HCT116 (cell line): ENCODE results near the gene SMARCA4. TPM values are rescaled to one million over a fixed set of nuclear protein-coding genes. Genes with fewer than 3 reads are reported as not detected.
A peak's percentile ranks its signal among the peaks of the same experiment; 100 is the strongest.

Source experiments
- ATAC-seq: fragments of 200-7000 bp; cut with Tn5 transposase; 2 replicates; pipeline ENCODE4 v1.9.1; 2020; ENCODE audit warnings: mild to moderate bottlenecking, moderate library complexity
- BruUV-seq: library from RNA; stranded (reverse); fragments of 400-500 nt; replicated peaks from 2 replicates; lab custom pipeline; 2021; lab: Mats Ljungman, UMichigan
- CTCF ChIA-PET: fragments of 300-600 bp; sonication (Branson Sonifier 250); formaldehyde crosslinking; loops from one replicate; lab custom pipeline; 2021; ENCODE audit warnings: antibody characterized with exemption; lab: Charles Lee
- POLR2A ChIA-PET: fragments of 300-600, 350-600 bp; sonication (Branson Sonifier 250); formaldehyde crosslinking; loops from one replicate; lab custom pipeline; 2021; ENCODE audit warnings: antibody characterized with exemption; lab: Charles Lee
- RAD21 ChIA-PET, 2 experiments: fragments of 300-600 bp; sonication (Branson Sonifier 250); formaldehyde crosslinking; loops; one replicate each; lab custom pipeline; 2023; ENCODE audit warnings: low total read pairs in 2 of 2; ENCODE audit not compliant: uncharacterized antibody in 2 of 2, unreplicated experiment in 2 of 2, low non-redundant PET in 1 of 2; lab: Charles Lee
- DNase-seq: peaks from one replicate; pipeline ENCODE4 v3.0.0-alpha.2; 2010; ENCODE audit warnings: low read depth, low spot score
- H2AFZ ChIP-seq: fragments of 200-600 bp; shearing (Covaris generic), sonication (generic); 2 replicates; pipeline ENCODE4 v1.6.1; 2017; ENCODE audit warnings: low read depth, mixed run types, mixed read lengths, antibody characterized with exemption, low read length; ENCODE audit not compliant: poor library complexity, severe bottlenecking
- H3K27ac ChIP-seq: 2 replicates; pipeline ENCODE4 v1.5.1; 2012; ENCODE audit warnings: low read depth, low read length
- H3K27me3 ChIP-seq: fragments of 200-600 bp; sonication (generic); 2 replicates; pipeline ENCODE4 v1.6.1; 2016; ENCODE audit warnings: mixed run types, low read length, mixed read lengths; ENCODE audit not compliant: insufficient read depth
- H3K36me3 ChIP-seq, 2 experiments: fragments of 200-500 bp in 1 of 2; fragments of 200-600 bp in 1 of 2; sonication (Bioruptor generic) in 1 of 2; sonication (generic) in 1 of 2; 2 replicates each; pipeline versions ENCODE4 v1.5.1 to v1.6.1; 2014 to 2016; ENCODE audit warnings: low read length in 2 of 2, inconsistent platforms in 1 of 2, mixed read lengths in 1 of 2, mixed run types in 1 of 2; ENCODE audit not compliant: insufficient read depth in 2 of 2, control insufficient read depth in 1 of 2
- H3K4me1 ChIP-seq, 2 experiments: fragments of 200-600 bp in 1 of 2; sonication (generic) in 1 of 2; 2 replicates each; pipeline versions ENCODE4 v1.5.1 to v1.6.1; 2012 to 2017; ENCODE audit warnings: low read length in 2 of 2, inconsistent platforms in 1 of 2, mild to moderate bottlenecking in 1 of 2, mixed read lengths in 1 of 2, mixed run types in 1 of 2, moderate library complexity in 1 of 2; ENCODE audit not compliant: insufficient read depth in 2 of 2, control insufficient read depth in 1 of 2
- H3K4me2 ChIP-seq: fragments of 200-600 bp; sonication (generic); 2 replicates; pipeline ENCODE4 v1.6.1; 2017; ENCODE audit warnings: mixed run types, low read length, mixed read lengths
- H3K4me3 ChIP-seq, 2 experiments: fragments of 200-600 bp in 1 of 2; sonication (generic) in 1 of 2; replicated peaks in 1 of 2; 2 replicates each; pipeline ENCODE4 v1.5.1; 2011 to 2016; ENCODE audit warnings: low read length in 2 of 2, control low read depth in 1 of 2, low read depth in 1 of 2, mild to moderate bottlenecking in 1 of 2, mixed read lengths in 1 of 2, mixed run types in 1 of 2
- H3K79me2 ChIP-seq: fragments of 200-600 bp; sonication (generic); 2 replicates; pipeline ENCODE4 v1.6.1; 2017; ENCODE audit warnings: mild to moderate bottlenecking, mixed run types, low read length, moderate library complexity, mixed read lengths; ENCODE audit not compliant: insufficient read depth
- H3K9ac ChIP-seq: fragments of 200-600 bp; sonication (generic); 2 replicates; pipeline ENCODE4 v1.6.1; 2016; ENCODE audit warnings: low read length, mixed read lengths
- H3K9me2 ChIP-seq: fragments of 200-600 bp; sonication (generic), shearing (Covaris generic); 2 replicates; pipeline ENCODE4 v1.6.1; 2017; ENCODE audit warnings: mixed run types, mild to moderate bottlenecking, moderate library complexity; ENCODE audit not compliant: insufficient read depth
- H3K9me3 ChIP-seq, 2 experiments: fragments of 200-500 bp in 1 of 2; fragments of 200-600 bp in 1 of 2; sonication (Bioruptor generic) in 1 of 2; sonication (generic) in 1 of 2; 2 replicates each; pipeline ENCODE4 v1.6.1; 2014 to 2017; ENCODE audit warnings: low read length in 2 of 2, mixed read lengths in 2 of 2, inconsistent platforms in 1 of 2, low read depth in 1 of 2, mild to moderate bottlenecking in 1 of 2, mixed run types in 1 of 2, moderate library complexity in 1 of 2; ENCODE audit not compliant: control insufficient read depth in 1 of 2, insufficient read depth in 1 of 2
- H4K20me1 ChIP-seq: fragments of 200-600 bp; sonication (generic), shearing (Covaris generic); 2 replicates; pipeline ENCODE4 v1.6.1; 2017; ENCODE audit warnings: mixed run types, mild to moderate bottlenecking, moderate library complexity; ENCODE audit not compliant: insufficient read depth
- ATF3 ChIP-seq: IDR thresholded peaks from 2 replicates; pipeline ENCODE4 v1.6.1; 2012
- CTCF ChIP-seq, 3 experiments: fragments of 200-600 bp in 1 of 3; sonication (generic) in 1 of 3; IDR thresholded peaks in 2 of 3; conservative IDR thresholded peaks in 1 of 3; 2 replicates each; pipeline ENCODE4 v1.5.1; 2012 to 2017; ENCODE audit warnings: low read depth in 2 of 3, low read length in 2 of 3, antibody characterized with exemption in 1 of 3, borderline replicate concordance in 1 of 3, control low read depth in 1 of 3, mild to moderate bottlenecking in 1 of 3, mixed read lengths in 1 of 3, mixed run types in 1 of 3, moderate library complexity in 1 of 3; ENCODE audit not compliant: insufficient read depth in 1 of 3
- EGR1 ChIP-seq: IDR thresholded peaks from 2 replicates; pipeline ENCODE4 v1.6.1; 2012; ENCODE audit warnings: low read depth
- ELF1 ChIP-seq: IDR thresholded peaks from 2 replicates; pipeline ENCODE4 v1.6.1; 2012; ENCODE audit warnings: low read depth, borderline replicate concordance
- FOSL1 ChIP-seq: IDR thresholded peaks from 2 replicates; pipeline ENCODE4 v1.6.1; 2012; ENCODE audit warnings: low read depth
- POLR2A ChIP-seq: IDR thresholded peaks from 2 replicates; pipeline ENCODE4 v1.7.0; 2011; ENCODE audit warnings: borderline replicate concordance; ENCODE audit not compliant: insufficient read depth, insufficient read length; ENCODE audit errors: extremely low read depth
- POLR2AphosphoS5 ChIP-seq: IDR thresholded peaks from 2 replicates; pipeline ENCODE4 v1.6.1; 2011; ENCODE audit warnings: mild to moderate bottlenecking, low read depth, low read length, moderate library complexity
- RAD21 ChIP-seq: IDR thresholded peaks from 2 replicates; pipeline ENCODE4 v1.6.1; 2012; ENCODE audit warnings: low read depth, mild to moderate bottlenecking
- REST ChIP-seq: IDR thresholded peaks from 2 replicates; pipeline ENCODE4 v1.6.1; 2012; ENCODE audit warnings: low read depth
- SIN3A ChIP-seq: IDR thresholded peaks from 2 replicates; pipeline ENCODE4 v1.6.1; 2012; ENCODE audit warnings: low read depth
- YY1 ChIP-seq: IDR thresholded peaks from 2 replicates; pipeline ENCODE4 v1.6.1; 2011; ENCODE audit warnings: low read length, low read depth, moderate library complexity, mild to moderate bottlenecking; ENCODE audit not compliant: insufficient replicate concordance; ENCODE audit errors: extremely low read depth
- intact Hi-C: fragments of 100-400 bp; cut with micrococcal nuclease; formaldehyde crosslinking; loops from 2 replicates; pipeline ENCODE4 v1.10.0; 2022
- total RNA-seq: library from RNA; stranded (reverse); gene quantifications from one replicate; pipeline ENCODE4 v1.2.1, GENCODE V29; 2021; ENCODE audit not compliant: unreplicated experiment

The SMARCA4 gene
- total RNA-seq, 1 experiment from 2014 or later = 116 TPM

DNA sequence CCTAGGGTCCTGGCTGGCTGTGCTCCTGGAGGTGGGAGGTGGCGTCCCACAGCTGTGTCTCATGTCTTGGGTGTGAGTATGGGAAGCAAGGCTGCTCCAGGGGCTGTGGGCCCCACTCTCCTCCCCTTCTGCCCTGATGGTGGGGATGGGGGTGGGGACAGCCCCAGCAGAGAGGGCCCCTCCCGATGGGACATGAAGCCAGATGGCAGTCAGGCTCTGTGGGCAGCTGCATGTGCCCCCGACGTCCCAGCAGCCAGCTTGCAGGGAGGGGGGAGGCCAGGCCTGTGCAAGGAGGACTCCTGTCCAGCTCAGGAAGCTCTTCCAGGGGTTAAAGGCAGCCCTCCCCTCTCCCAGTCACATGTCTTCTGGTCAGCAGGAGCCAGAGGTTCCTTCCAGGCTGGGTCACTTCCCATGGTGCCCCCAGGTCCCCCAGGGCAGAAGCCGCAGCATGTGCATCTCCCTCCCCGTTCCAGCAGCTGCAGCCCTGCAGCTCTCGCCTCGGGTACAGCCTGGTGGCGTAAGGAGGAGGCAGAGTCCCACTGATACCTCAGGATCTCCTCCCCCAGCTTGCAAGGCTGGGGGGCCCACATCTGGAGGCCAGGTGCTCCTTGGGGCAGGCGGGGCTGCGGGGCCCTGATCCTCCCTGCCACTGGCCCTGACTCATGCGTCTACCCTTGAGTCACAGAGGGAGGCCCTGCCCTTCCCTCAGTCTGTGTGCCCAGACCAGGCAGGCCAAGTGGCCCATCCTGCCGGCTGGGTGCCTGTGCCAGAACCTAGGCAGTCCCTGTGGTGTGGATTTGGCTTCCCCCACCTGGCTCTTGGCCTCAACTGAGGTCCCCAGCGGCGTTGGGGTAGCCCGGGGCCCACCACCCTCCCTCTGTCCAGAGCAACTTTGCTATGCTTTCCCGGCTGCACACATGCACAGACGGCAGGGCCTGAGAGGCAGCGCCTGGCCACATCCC, 45.4 kb upstream of the SMARCA4 start:
- TF ChIP-seq POLR2A = no peak
- no peak for TF ChIP-seq CTCF (IDR thresholded peaks at IDR 0.05 in 2 of 3, conservative IDR thresholded peaks at IDR 0.05 in 1 of 3; ENCODE audit: borderline replicate concordance in 1 of 3, insufficient read depth in 1 of 3, low read depth in 2 of 3, low read length in 2 of 3)
- TF ChIP-seq RAD21 = no peak
- no peak for TF ChIP-seq SIN3A
- TF ChIP-seq POLR2AphosphoS5 = no peak
- TF ChIP-seq REST = no peak
- no peak for TF ChIP-seq FOSL1
- TF ChIP-seq YY1 = no peak
- TF ChIP-seq ATF3 = no peak
- TF ChIP-seq ELF1 = no peak
- no peak for TF ChIP-seq EGR1
- H3K4me2 ChIP-seq = peak overlapping the region; percentile 9; the same call in 1 of the 2 replicates
- no peak overlapping the region for H2AFZ ChIP-seq
- H3K27ac ChIP-seq = peak overlapping the region; percentile 32; the same call in 1 of the 2 replicates
- no peaks in the 10 kb centered on the region for H3K27me3 ChIP-seq
- H3K4me3 ChIP-seq = no peak overlapping the region
- RAD21 ChIA-PET = interaction anchor here in 1 of 2 experiments (0.5 kb wide), 1 partner anchor 303 kb away, joined by 3 read pairs; no protein-coding TSS in a partner anchor
- peaks cover 20 to 31% of the 10 kb centered on the region in 2 experiments for H3K36me3 ChIP-seq
- BruUV-seq = no TSS peak
- no peaks in the 10 kb centered on the region for H4K20me1 ChIP-seq
- H3K9me3 ChIP-seq = no peaks in the 10 kb centered on the region
- intact Hi-C loops = no loop called here
- H3K9ac ChIP-seq = no peak overlapping the region
- POLR2A ChIA-PET = no interaction called here
- no peaks in the 10 kb centered on the region for H3K9me2 ChIP-seq
- ATAC-seq (peak; percentile 67), DNase-seq (no peak)
- H3K4me1 ChIP-seq = peaks cover 0 to 14% of the 10 kb centered on the region in 2 experiments; a peak in 2 of 4 replicates
- no peaks in the 10 kb centered on the region for H3K79me2 ChIP-seq
- CTCF ChIA-PET = no interaction called here
